Lower leg skin (tissue), 3 donors: ENCODE measurements around the gene ADCK1.

ENCODE experiments used
- POLR2A ChIP-seq, 2 donors: fragments of 450-650 bp; IDR thresholded peaks; one replicate each; pipeline ENCODE4 v1.6.1; 2016 to 2017; ENCODE audit warnings: antibody characterized with exemption in 2 of 2, mild to moderate bottlenecking in 1 of 2, moderate library complexity in 1 of 2
- TF ChIP-seq, protein P1 (sequence below), 3 donors: fragments of 450-650 bp; IDR thresholded peaks; one replicate each; pipeline ENCODE4 v1.5.1; 2016; ENCODE audit warnings: antibody characterized with exemption in 3 of 3, mild to moderate bottlenecking in 3 of 3, moderate library complexity in 2 of 3

DNA sequence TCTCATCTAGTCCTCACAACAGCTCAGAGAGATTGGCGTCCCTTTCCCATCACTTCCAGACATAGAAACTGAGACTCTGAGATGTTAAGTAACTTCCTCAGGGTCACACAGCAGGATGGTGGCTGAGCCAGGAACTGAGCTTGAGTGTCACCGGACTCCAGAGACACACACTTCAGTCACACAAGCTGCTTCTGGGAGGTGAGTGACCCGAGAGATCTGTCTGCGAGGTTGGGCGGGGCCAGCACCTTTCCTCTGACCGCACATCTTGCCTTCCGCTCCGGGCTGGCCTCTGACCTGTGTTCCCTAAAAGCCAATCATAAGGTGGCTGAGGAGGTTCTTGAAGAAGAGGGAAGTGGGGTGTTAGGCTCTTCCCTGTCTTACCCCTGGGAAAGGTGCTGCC, 72.2 kb downstream of the ADCK1 start:
- TF ChIP-seq, protein P1, sequence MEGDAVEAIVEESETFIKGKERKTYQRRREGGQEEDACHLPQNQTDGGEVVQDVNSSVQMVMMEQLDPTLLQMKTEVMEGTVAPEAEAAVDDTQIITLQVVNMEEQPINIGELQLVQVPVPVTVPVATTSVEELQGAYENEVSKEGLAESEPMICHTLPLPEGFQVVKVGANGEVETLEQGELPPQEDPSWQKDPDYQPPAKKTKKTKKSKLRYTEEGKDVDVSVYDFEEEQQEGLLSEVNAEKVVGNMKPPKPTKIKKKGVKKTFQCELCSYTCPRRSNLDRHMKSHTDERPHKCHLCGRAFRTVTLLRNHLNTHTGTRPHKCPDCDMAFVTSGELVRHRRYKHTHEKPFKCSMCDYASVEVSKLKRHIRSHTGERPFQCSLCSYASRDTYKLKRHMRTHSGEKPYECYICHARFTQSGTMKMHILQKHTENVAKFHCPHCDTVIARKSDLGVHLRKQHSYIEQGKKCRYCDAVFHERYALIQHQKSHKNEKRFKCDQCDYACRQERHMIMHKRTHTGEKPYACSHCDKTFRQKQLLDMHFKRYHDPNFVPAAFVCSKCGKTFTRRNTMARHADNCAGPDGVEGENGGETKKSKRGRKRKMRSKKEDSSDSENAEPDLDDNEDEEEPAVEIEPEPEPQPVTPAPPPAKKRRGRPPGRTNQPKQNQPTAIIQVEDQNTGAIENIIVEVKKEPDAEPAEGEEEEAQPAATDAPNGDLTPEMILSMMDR (IDR thresholded peaks at IDR 0.05): no peak
- TF ChIP-seq POLR2A (IDR thresholded peaks at IDR 0.05): no peak
